ENCODE results near the gene CELF1. TPM values are rescaled to one million over a fixed set of nuclear protein-coding genes. Genes with fewer than 3 reads are reported as not detected.
A peak's percentile ranks its signal among the peaks of the same experiment; 100 is the strongest.

The CELF1 gene
- total RNA-seq (2013; cell fraction: nucleolus; rRNA removed): 266 and 277 TPM in 2 replicates
- total RNA-seq (2014; rRNA removed): 78.6 and 82.0 TPM in 2 replicates
- total RNA-seq (2014; rRNA removed; fragmentation: Illumina TruSeq; extraction: Trizol): 64.2 and 64.9 TPM in 2 replicates
- 106 and 108 TPM in 2 replicates for total RNA-seq (2021)
- polyA plus RNA-seq (2011; ENCODE audit: low read depth): 31.3 TPM
- polyA plus RNA-seq (2011; rRNA removed): 128 and 130 TPM in 2 replicates
- 83.8 and 85.4 TPM in 2 replicates for polyA plus RNA-seq (2011; cell fraction: cytosol; rRNA removed)
- polyA plus RNA-seq (2011; cell fraction: nucleus; rRNA removed): 169 and 191 TPM in 2 replicates
- polyA plus RNA-seq (2012): 42.3 and 44.9 TPM in 2 replicates
- polyA plus RNA-seq (2014; fragmentation: Illumina TruSeq; extraction: Trizol): 73.1 and 77.8 TPM in 2 replicates
- 10 to 100 TPM; 35.3 to 41.5 TPM for polyA plus RNA-seq (2014; fragmentation: Nextera tagmentation; extraction: Ambion mirVana)
- polyA plus RNA-seq (2014; rRNA removed): 83.8 and 92.9 TPM in 2 replicates
- polyA plus RNA-seq (2016; fragmentation: Nextera tagmentation; extraction: Ambion mirVana): 100 to 1,000 TPM; 108 to 109 TPM
- polyA minus RNA-seq (2011; rRNA and poly(A)+ RNA removed): 158 and 170 TPM in 2 replicates
- 49.4 and 74.5 TPM in 2 replicates for polyA minus RNA-seq (2011; cell fraction: cytosol; rRNA and poly(A)+ RNA removed)
- 75.3 and 124 TPM in 2 replicates for polyA minus RNA-seq (2011; cell fraction: nucleus; rRNA and poly(A)+ RNA removed)
- percentile 89 among the genes with signal in this experiment for Bru-seq, nascent RNA
- percentile 96 among the genes with signal in this experiment for BruChase-seq, experiment 1, labeled RNA remaining after a 6-hour chase
- BruChase-seq, experiment 2, labeled RNA remaining after a 2-hour chase: percentile 96 among the genes with signal in this experiment
- long read RNA-seq, experiment 1, partial matches to known transcripts: 2 of 29 reads
- long read RNA-seq, experiment 1, other reads (novel, unspliced or antisense): 27 of 29 reads
- long read RNA-seq, experiment 2, partial matches to known transcripts: 18 of 50 reads
- long read RNA-seq, experiment 2, other reads (novel, unspliced or antisense): 32 of 50 reads

GRCh38 chr11:47552566-47553405, at the start of gene CELF1:
TSS of gene CELF1 (minus strand) at chr11:47553132. CDS start at chr11:47499523, 53,609 bp downstream.
- Histone ChIP-seq H3K27ac (ENCODE audit: control insufficient read depth, insufficient read depth) (peak within 1 kb of the TSS; percentile 46), H3K36me3 (ENCODE audit: control insufficient read depth in 2 of 2, insufficient read depth in 2 of 2, low read length in 1 of 2) (no peaks in the 10 kb centered on the region), H3K9ac (ENCODE audit: control insufficient read depth, insufficient read depth, low read length) (peak within 1 kb of the TSS; percentile 79), H3K4me1 (ENCODE audit: control insufficient read depth, insufficient read depth, low read length) (peaks cover 10% of the 10 kb centered on the region; the same call in 1 of the 2 replicates), H4K20me1 (ENCODE audit: control insufficient read depth, insufficient read depth) (no peaks in the 10 kb centered on the region), H3K79me2 (ENCODE audit: control insufficient read depth, insufficient read depth, low read length) (peaks cover 53% of the 10 kb centered on the region), H3K4me2 (ENCODE audit: control insufficient read depth, insufficient read depth) (peak within 1 kb of the TSS; percentile 85), H2AFZ (ENCODE audit: control insufficient read depth, low read depth, low read length) (peak within 1 kb of the TSS; percentile 90), H3K27me3 (replicated peaks in 1 of 2; ENCODE audit: control insufficient read depth in 2 of 2, insufficient read depth in 2 of 2, low read length in 1 of 2) (no peaks in the 10 kb centered on the region), H3K9me3 (replicated peaks; ENCODE audit: control insufficient read depth, insufficient read depth, low read length) (no peaks in the 10 kb centered on the region), H3K4me3 (peak within 1 kb of the TSS; percentile 83)
- DNase-seq (ENCODE audit: low read depth, low spot score) (peak; percentile 50), FAIRE-seq (peak; percentile 66), ATAC-seq (peak; percentile 95)
- intact Hi-C loops (cut with micrococcal nuclease; ENCODE audit: unreplicated experiment): loop anchor here (5.0 kb wide), 1 partner anchor 35 kb away; no protein-coding TSS in a partner anchor
- SMC1A ChIA-PET (ENCODE audit: uncharacterized antibody, unreplicated experiment): interaction anchor here (0.7 to 3.6 kb wide), 11 partner anchors 11 to 215 kb away, joined by 3 to 40 read pairs (median 5); partner anchors contain the start of genes KBTBD4 and NDUFS3
- POLR2A ChIA-PET: interaction anchor here (0.6 to 3.9 kb wide), 10 partner anchors 12 to 95 kb away, joined by 3 to 16 read pairs (median 6); partner anchors contain the start of genes KBTBD4, NDUFS3 and PTPMT1
- BruUV-seq (replicated peaks): no TSS peak
- 1% methylated on average over 45 of the region's 89 CpGs for WGBS (ENCODE audit: insufficient coverage, insufficient replicate concordance, low lambda C conversion rate, missing lambda C conversion rate)
- RAD21 ChIA-PET (ENCODE audit: unreplicated experiment): interaction anchor here (0.5 to 3.5 kb wide), 8 partner anchors 13 to 54 kb away, joined by 3 to 14 read pairs (median 4); partner anchors contain the start of gene PTPMT1
- CTCF ChIA-PET: interaction anchor here (0.6 to 3.2 kb wide), 19 partner anchors 9 to 301 kb away, joined by 3 to 22 read pairs (median 4); no protein-coding TSS in a partner anchor
- in situ Hi-C loops (cut with MboI): no loop called here
- TF ChIP-seq CTCF (IDR thresholded peaks at IDR 0.05 in 2 of 3, conservative IDR thresholded peaks at IDR 0.05 in 1 of 3; ENCODE audit: control insufficient read depth in 2 of 3, extremely low read depth in 1 of 3, insufficient read depth in 1 of 3, low read depth in 3 of 3, low read length in 3 of 3) (peak; percentile 75 to 95 (median 90); a peak in 5 of 6 replicates), DPF2 (IDR thresholded peaks at IDR 0.05) (peak; percentile 72; the same call in 1 of the 2 replicates), NR2C1 (IDR thresholded peaks at IDR 0.05) (peak; percentile 49), E2F4 (IDR thresholded peaks at IDR 0.05; ENCODE audit: low read depth, low read length) (peak; percentile 44; the same call in 1 of the 2 replicates), MYB (IDR thresholded peaks at IDR 0.05; ENCODE audit: borderline replicate concordance, low read depth, low read length) (peak; percentile 57; the same call in 1 of the 2 replicates), MYC (IDR thresholded peaks at IDR 0.05; ENCODE audit: insufficient read depth, insufficient read length, insufficient replicate concordance, low read length, severe bottlenecking) (peak; percentile 35), RUNX3 (IDR thresholded peaks at IDR 0.05; ENCODE audit: low read length) (0 out of 2 replicates have a peak, but pooled peaks have one; percentile 26), TCF12 (IDR thresholded peaks at IDR 0.05; ENCODE audit: low read depth, low read length) (0 out of 2 replicates have a peak, but pooled peaks have one; percentile 35), WRNIP1 (IDR thresholded peaks at IDR 0.05; ENCODE audit: borderline replicate concordance, low read depth, low read length) (no peak), BCL11A (IDR thresholded peaks at IDR 0.05; ENCODE audit: low read depth, low read length) (no peak)
